ENCODE measurements around the gene GALNT12.

- no peak for TF ChIP-seq POLR2A (IDR thresholded peaks at IDR 0.05)
- TF ChIP-seq CTCF (IDR thresholded peaks at IDR 0.05) = no peak
Measured at GRCh38 chr9:98777618-98778017, 29.9 kb upstream of the GALNT12 start.

All from breast epithelium (tissue), 3 donors.